ENCODE data around the gene NTRK2.
A peak's percentile ranks its signal among the peaks of the same experiment; 100 is the strongest.
"Not testable (repeated sequence)": the region's sequence is repeated elsewhere in the genome, so short reads cannot be mapped to it uniquely, and the experiment has no call there.

The NTRK2 gene

GRCh38 chr9:84858364-84858763 lies 188.8 kb downstream of the NTRK2 start:
- DNase-seq = no peak

GRCh38 chr9:84860249-84861115 lies 191.0 kb downstream of the NTRK2 start:
- DNase-seq = no peak

GRCh38 chr9:84861455-84861854 lies 191.9 kb downstream of the NTRK2 start:
- DNase-seq = no peak

GRCh38 chr9:84862308-84862707 lies 192.8 kb downstream of the NTRK2 start:
- DNase-seq = no peak

- DNase-seq = peak; percentile 18
These were observed 193.3 kb downstream of the NTRK2 start for GRCh38 chr9:84862810-84863287.

- DNase-seq = no peak
These were observed 193.8 kb downstream of the NTRK2 start for GRCh38 chr9:84863372-84863771.

- no peak for DNase-seq
These were observed 197.1 kb downstream of the NTRK2 start for GRCh38 chr9:84866396-84867175.

- no peak for DNase-seq
These were observed 197.7 kb downstream of the NTRK2 start for GRCh38 chr9:84867186-84867585.

- DNase-seq = no peak
These were observed 199.6 kb downstream of the NTRK2 start for GRCh38 chr9:84869091-84869490.

GRCh38 chr9:84871983-84872382 lies 202.5 kb downstream of the NTRK2 start:
- no peak for DNase-seq

- DNase-seq = no peak
These were observed 204.5 kb downstream of the NTRK2 start for GRCh38 chr9:84874022-84874421.

- peak; percentile 37 for DNase-seq
These were observed 205.1 kb downstream of the NTRK2 start for GRCh38 chr9:84874596-84874995.

- DNase-seq = no peak
These were observed 205.7 kb downstream of the NTRK2 start for GRCh38 chr9:84875193-84875592.

- DNase-seq = no peak
These were observed 210.1 kb downstream of the NTRK2 start for GRCh38 chr9:84879631-84880030.

- DNase-seq = no peak
These were observed 211.3 kb downstream of the NTRK2 start for GRCh38 chr9:84880835-84881234.

GRCh38 chr9:84886866-84887265 lies 217.3 kb downstream of the NTRK2 start:
- no peak for DNase-seq

- DNase-seq = no peak
These were observed 222.4 kb downstream of the NTRK2 start for GRCh38 chr9:84891924-84892323.

GRCh38 chr9:84893419-84894128 lies 224.0 kb downstream of the NTRK2 start:
- no peak for DNase-seq

GRCh38 chr9:84894859-84895258 lies 225.3 kb downstream of the NTRK2 start:
- no peak for DNase-seq

GRCh38 chr9:84897362-84898094 lies 228.0 kb downstream of the NTRK2 start:
- DNase-seq = no peak

- DNase-seq = no peak
These were observed 228.7 kb downstream of the NTRK2 start for GRCh38 chr9:84898188-84898587.

GRCh38 chr9:84898618-84899017 lies 229.1 kb downstream of the NTRK2 start:
- DNase-seq = not testable (repeated sequence)

- DNase-seq = no peak
These were observed 229.8 kb downstream of the NTRK2 start for GRCh38 chr9:84899326-84899725.

Data from MV-4-11 (cell line).